Glomerular endothelial cell (primary cell): ENCODE results near the gene ADGRG1. TPM values are rescaled to one million over a fixed set of nuclear protein-coding genes. Genes with fewer than 3 reads are reported as not detected.

Experiments used
- DNase-seq: peaks from one replicate; pipeline ENCODE4 v3.0.0-alpha.2; 2011; ENCODE audit warnings: low read depth, low spot score; ENCODE audit errors: extremely low read depth
- total RNA-seq: library from RNA; depleted of rRNA; stranded (reverse); fragments of >200 nt; gene quantifications from 2 replicates; pipeline ENCODE4 v1.2.3, GENCODE V29; 2015

The ADGRG1 gene
- total RNA-seq, 1 donor from 2014 or later: 129 TPM

DNA sequence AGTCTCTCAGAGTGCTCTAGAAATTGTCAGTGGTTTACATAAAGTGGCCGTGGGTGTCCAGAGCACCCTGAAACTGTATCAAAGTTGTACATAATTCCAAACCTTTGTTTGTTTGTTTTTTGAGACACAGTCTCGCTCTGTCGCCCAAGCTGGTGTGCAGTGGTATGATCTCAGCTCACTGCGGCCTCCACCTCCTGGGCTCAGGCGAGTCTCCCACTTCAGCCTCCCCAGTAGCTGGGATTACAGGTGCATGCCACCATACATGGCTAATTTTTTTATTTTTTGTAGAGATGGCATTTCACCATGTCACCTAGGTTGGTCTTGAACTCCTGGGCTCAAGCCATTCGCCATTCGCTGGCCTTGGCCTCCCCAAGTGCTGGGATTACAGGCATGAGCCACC lies 24.3 kb upstream of the ADGRG1 start:
- no peak for DNase-seq

DNA sequence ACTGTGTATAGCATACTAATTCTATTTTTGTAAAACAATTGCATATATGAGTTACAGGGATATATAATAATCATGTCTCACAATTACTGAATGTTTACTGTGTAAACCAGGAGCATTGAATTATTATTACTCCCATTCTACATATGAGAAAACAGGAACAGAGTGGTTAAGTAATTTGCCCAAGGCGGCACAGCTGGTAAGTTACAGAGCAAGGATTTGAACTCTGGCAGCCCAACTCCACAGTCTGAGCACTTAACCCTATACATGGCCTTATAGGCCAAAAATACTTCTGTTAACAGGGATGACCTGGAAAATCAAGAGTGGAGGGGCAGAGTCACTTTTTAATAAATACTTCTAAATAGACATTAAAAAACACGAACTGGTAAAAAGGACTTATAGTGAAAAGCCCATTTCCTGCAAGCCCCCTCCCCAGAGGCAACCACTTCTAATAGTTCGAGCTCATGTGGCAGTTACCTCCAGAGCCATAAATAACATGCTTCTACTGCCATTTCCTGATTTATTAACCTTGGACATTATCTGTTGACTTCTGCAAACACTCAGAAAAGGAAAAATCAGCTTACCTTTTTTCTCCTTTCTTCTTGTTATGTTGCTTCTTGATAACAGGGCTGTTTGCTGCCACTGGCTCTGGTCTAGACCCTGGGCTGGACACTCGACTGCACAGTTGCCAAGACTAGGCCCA lies 22.1 kb upstream of the ADGRG1 start:
- no peak for DNase-seq

DNA sequence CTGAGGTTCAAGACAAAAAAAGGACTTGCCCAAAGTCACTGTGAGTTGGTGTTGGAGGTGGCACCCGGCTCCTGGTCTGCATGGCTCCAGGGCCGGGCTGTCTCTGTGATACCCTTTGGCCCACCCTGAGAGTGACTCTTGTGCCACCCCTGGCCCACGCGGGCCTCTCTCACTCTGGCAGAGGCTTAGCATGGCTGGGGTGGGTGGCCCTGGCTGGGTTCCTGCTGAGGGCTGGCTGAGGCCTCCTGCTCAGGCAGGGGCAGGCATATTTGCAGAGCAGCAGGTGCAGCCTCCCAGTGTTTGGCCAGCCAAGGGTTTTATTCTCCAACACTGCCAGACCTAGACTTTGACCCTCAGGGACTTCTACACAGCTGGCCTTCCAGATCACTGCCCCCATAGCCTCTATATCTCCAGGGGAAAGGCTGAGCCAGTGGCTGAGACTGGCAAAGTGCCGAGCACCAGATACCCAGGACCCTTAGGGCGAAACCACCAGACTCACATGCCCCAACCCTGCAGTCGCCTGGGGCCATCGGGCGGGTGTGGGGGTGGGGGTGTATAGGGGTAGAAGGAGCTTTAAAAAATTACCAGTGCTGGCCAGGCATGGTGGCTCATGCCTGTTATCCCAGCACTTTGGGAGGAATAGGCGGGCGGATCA lies 21.5 kb upstream of the ADGRG1 start:
- DNase-seq: no peak

DNA sequence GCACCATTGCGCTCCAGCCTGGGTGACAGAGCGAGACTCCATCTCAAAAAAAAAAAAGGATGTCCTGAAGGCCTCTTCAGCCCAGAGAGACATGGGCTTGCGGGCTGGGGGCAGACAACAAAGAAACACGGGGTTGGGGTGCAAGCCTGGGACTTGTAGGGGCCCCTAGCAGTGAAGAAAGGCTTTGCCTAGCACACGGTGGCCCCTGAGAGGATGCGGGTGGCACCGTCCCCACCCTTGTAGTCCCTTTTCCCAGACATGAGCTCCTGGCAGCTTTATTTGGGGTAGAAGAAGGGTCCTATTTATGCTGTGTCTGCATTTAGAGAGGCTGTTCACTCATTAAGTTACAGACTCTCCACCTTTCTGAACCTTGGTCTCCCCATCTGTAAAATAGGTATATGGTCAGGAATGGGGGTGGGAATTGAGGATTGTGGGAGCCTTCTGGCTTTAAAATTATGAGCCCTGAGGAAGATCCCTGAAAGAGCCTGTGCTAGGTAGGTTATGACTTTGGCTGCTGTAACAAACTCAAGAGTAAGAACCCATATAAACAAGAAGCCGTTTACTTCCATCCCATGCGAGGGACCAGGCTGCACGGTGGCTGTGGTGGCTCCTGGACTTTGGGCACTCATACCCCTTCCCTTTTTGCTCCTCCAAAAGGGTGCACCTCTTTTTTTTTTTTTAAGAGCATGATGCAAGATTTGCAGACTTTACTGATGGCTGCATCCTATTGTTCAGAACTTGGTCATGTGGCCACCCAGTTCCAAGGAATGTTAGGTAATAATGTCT lies 20.6 kb upstream of the ADGRG1 start:
- DNase-seq: no peak

DNA sequence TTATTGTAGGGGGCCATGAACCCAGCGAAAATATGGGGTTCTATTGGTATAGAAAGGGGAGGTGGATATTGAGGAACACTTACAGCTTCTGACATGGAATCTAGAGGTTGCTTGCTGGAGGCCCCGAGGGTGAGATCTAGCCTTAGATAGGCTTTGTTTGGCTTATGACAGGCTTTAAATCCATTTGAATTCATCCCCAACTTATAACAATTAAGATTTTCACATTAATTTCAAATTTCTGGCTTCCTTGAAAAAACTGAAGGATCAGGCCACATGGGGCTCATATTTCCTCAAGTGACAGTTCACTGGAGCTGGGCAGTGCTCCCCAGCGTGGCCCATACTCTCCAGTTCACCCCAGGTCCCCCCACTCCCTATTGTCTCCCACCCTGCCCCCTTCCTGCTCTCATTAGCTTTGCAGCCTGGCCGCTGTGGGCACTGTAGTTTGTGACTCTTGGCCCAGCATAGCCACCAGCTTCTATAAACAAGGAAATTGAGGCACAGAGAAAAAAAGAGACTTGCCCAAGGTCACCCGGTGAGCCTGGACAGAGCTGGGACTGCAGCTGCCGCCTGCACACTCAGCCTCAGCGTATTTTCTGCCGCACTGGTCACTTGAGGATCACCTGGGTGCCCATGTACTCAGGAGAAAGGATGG lies 19.8 kb upstream of the ADGRG1 start:
- no peak for DNase-seq

GRCh38 chr16:57609541-57610401 lies 18.7 kb upstream of the ADGRG1 start:
- no peak for DNase-seq

GRCh38 chr16:57610611-57611010 lies 17.8 kb upstream of the ADGRG1 start:
- DNase-seq: no peak

DNA sequence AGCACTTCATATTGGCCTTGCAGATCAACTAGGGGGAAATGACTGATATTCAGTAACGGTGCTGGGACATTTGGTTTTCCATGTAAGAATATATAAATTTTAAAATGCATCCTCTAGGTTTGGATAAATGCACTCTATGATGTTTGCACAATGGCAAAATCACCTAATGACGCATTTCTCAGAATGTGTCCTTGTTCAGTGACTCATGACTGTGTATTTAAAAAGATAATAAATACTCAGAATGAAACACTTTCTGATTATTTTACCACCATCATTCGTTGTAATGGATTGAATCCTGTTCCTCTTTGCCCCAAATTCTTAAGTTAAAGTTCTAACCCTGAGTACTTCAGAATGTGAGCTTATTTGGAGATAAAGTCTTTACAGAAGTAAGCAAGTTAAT lies 17.2 kb upstream of the ADGRG1 start:
- no peak for DNase-seq

GRCh38 chr16:57611706-57612105 lies 16.7 kb upstream of the ADGRG1 start:
- no peak for DNase-seq

DNA sequence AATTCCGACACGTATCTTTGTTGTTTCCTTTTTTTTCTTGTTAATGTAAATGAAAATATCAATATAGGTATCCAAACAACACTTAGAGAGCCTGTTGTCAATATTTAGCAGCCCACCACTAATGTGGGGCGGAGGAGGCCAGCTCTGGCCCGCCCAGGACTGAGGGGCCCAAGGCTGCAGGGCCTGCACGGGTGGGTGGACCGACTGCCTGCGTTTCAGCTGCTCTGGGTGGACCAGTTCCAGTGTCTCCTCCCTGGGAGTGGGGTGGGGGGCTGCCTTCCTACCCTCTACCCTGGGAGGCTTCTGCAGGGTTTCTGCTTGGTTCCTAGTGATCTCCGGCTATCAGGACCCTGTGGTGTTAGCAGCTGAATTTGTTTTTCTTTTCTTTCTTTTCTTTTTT lies 15.9 kb upstream of the ADGRG1 start:
- no peak for DNase-seq

GRCh38 chr16:57613514-57613913 lies 14.9 kb upstream of the ADGRG1 start:
- DNase-seq: no peak

DNA sequence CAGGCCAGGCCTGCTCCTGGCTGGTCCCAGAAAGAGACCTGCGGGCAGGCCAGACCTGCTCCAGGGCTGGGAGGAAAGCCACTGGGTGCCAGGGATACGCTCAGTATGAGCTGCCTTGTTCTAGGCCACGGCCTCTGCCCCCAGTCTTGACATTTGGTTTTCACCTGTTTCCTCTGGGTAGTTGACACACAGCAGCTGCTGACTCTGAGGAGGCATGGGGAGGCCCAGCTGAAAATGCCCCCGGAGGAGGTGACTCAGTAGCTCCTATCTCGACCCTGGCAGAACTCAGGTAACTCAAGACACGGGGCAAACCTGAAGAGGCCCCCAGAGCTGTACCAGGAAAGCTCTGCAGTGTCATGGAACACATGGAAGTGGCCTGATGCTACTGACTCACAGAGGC lies 13.9 kb upstream of the ADGRG1 start:
- DNase-seq: no peak

GRCh38 chr16:57614944-57615343 lies 13.5 kb upstream of the ADGRG1 start:
- no peak for DNase-seq

DNA sequence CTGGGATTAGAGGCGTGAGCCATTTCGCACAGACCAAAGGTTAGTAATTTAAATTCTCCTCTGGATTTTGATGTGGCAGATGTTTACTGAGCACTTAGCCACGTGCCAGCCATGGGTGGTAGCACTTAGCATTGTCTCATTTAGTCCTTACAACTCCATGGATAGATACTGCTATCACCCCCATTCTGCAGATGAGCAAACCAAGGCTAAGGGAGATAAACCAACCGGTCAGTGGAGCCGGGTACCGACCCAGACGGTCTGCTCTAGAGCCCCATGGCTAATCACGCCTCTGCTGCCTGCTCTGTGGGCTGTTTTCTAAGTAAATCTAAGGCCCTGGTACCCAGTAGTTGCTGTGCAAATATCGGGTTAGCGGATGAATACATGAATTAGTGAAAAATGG lies 12.6 kb upstream of the ADGRG1 start:
- DNase-seq: no peak

- DNase-seq: no peak
Measured at GRCh38 chr16:57616241-57616640, 12.2 kb upstream of the ADGRG1 start.

GRCh38 chr16:57616876-57617275 lies 11.6 kb upstream of the ADGRG1 start:
- DNase-seq: no peak

DNA sequence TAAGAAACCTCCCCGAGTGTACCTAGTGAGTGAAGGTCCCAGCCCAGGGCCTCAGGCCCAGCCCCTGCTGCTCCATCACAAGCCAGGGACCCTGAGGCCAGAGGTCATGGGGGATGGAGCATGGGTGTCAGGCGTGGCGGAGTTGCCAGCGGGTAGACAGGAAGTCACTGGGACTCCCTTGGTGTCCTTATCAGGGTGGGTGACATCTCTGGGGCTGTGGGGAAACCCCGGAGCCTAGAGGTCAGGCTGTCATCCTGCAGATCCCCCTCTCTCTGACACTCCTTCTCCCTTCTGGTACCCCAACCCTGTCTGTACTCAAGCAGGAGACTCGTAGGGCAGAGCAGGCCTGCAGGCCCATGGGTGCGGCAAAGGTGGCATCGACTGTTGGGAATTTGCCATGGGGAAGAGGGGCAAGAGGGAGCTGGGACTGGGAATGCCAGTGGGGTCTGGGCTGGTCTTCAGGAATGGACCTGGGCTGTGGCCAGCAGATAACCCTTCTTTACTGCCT lies 10.8 kb upstream of the ADGRG1 start:
- DNase-seq: no peak

DNA sequence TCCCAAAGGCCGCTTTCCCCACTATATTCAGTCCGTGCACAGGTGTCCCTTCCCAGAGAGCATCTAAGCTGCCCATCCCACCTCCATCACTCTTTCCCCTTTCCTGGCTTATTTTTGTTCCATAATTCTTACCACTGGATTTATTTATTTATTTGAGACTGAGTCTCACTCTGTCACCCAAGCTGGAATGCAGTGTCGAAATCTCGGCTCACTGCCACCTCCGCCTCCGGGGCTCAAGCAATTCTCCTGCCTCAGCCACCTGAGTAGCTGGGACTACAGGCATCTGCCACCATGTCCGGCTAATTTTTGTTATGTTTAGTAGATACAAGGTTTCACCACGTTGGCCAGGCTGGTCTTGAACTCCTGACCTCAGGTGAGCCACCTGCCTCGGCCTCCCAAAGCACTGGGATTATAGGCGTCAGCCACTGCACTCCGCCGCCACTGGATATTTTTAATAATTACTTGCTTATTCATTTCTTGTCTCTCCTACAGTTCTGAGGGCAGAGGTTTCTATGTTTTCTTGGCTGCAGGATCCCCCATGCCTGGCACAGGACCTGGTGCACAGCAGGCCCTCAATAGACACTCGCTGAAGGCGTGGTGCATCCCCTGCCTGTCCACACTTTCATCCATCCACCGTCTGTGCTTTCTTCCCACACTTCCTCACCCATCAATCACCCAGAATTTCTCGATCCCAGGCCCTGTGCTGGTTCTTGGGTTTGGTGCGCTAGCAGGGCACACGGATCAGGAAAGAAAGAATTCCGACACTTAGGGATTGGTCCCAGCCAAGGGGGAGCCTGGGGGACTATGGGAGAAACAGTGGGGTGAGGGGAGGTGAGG lies 9.9 kb upstream of the ADGRG1 start:
- DNase-seq: no peak

GRCh38 chr16:57619133-57619605 lies 9.3 kb upstream of the ADGRG1 start:
- no peak for DNase-seq
